Measurements from ENCODE around the gene NR1I3. TPM values are rescaled to one million over a fixed set of nuclear protein-coding genes. Genes with fewer than 3 reads are reported as not detected.
A peak's percentile ranks its signal among the peaks of the same experiment; 100 is the strongest.

NR1I3 gene
- total RNA-seq, 2 experiments from 2014 or later, result not detected

- H2AFZ ChIP-seq (ENCODE audit: low read length), result no peak overlapping the region
- no peaks in the 10 kb centered on the region for H4K20me1 ChIP-seq (ENCODE audit: insufficient read depth, low read length)
- no peaks in the 10 kb centered on the region for H3K79me2 ChIP-seq (ENCODE audit: insufficient read depth, low read depth, low read length)
- peak; percentile 85 for DNase-seq (ENCODE audit: low spot score)
- TF ChIP-seq EZH2phosphoT487 (IDR thresholded peaks at IDR 0.05; ENCODE audit: borderline replicate concordance, low read depth, low read length), result no peak
- TF ChIP-seq CTCF (conservative IDR thresholded peaks at IDR 0.05; ENCODE audit: low read length), result peak; percentile 96
- no TSS peak for BruUV-seq (replicated peaks)
- intact Hi-C loops (cut with micrococcal nuclease; ENCODE audit: unreplicated experiment), result loop anchor here (1.0 kb wide), 1 partner anchor 15 kb away; no protein-coding TSS in a partner anchor
- ChIA-PET POLR2A (no interaction called here), CTCF (ENCODE audit: unreplicated experiment) (interaction anchor here (0.6 to 2.0 kb wide), 2 partner anchors 13 to 16 kb away, joined by 4 to 8 read pairs; partner anchors contain the start of gene TOMM40L)
- no peaks in the 10 kb centered on the region for H3K9me2 ChIP-seq (ENCODE audit: insufficient read depth, low read length)
- no peak overlapping the region for H3K27ac ChIP-seq (ENCODE audit: low read depth, low read length, poor library complexity, severe bottlenecking)
- H3K9me3 ChIP-seq (ENCODE audit: low read length), result no peaks in the 10 kb centered on the region
- peaks cover 13% of the 10 kb centered on the region for H3K4me1 ChIP-seq (ENCODE audit: insufficient read depth, low read length, poor library complexity, severe bottlenecking)
- H3K4me2 ChIP-seq (ENCODE audit: low read length), result no peak overlapping the region
- peaks cover 78% of the 10 kb centered on the region for H3K36me3 ChIP-seq (ENCODE audit: insufficient read depth, low read length)
- no peak overlapping the region for H3K4me3 ChIP-seq (ENCODE audit: low read depth, low read length, poor library complexity, severe bottlenecking)
These were observed 28.1 kb downstream of the NR1I3 start for GRCh38 chr1:161209790-161210409.

- Histone ChIP-seq H2AFZ (ENCODE audit: low read length) (no peak overlapping the region), H3K9me3 (ENCODE audit: low read length) (no peaks in the 10 kb centered on the region), H3K4me1 (ENCODE audit: insufficient read depth, low read length, poor library complexity, severe bottlenecking) (peaks cover 26% of the 10 kb centered on the region), H4K20me1 (ENCODE audit: insufficient read depth, low read length) (no peaks in the 10 kb centered on the region), H3K79me2 (ENCODE audit: insufficient read depth, low read depth, low read length) (peaks cover 4% of the 10 kb centered on the region; the same call in 1 of the 2 replicates), H3K4me3 (ENCODE audit: low read depth, low read length, poor library complexity, severe bottlenecking) (no peak overlapping the region), H3K36me3 (ENCODE audit: insufficient read depth, low read length) (peaks cover 66% of the 10 kb centered on the region), H3K9me2 (ENCODE audit: insufficient read depth, low read length) (no peaks in the 10 kb centered on the region), H3K4me2 (ENCODE audit: low read length) (no peak overlapping the region), H3K27ac (ENCODE audit: low read depth, low read length, poor library complexity, severe bottlenecking) (no peak overlapping the region)
- no TSS peak for BruUV-seq (replicated peaks)
- POLR2A ChIA-PET, result interaction anchor here (0.7 kb wide), 1 partner anchor 18 kb away, joined by 4 read pairs; the partner anchor contains the start of gene TOMM40L
- intact Hi-C loops (cut with micrococcal nuclease; ENCODE audit: unreplicated experiment), result no loop called here
- CTCF ChIA-PET (ENCODE audit: unreplicated experiment), result no interaction called here
- TF ChIP-seq CTCF (conservative IDR thresholded peaks at IDR 0.05; ENCODE audit: low read length) (no peak), EZH2phosphoT487 (IDR thresholded peaks at IDR 0.05; ENCODE audit: borderline replicate concordance, low read depth, low read length) (no peak)
- no peak for DNase-seq (ENCODE audit: low spot score)
These were observed 30.8 kb downstream of the NR1I3 start for GRCh38 chr1:161207173-161207572.
